ENCODE data around the gene FAT1.
"Not testable (repeated sequence)": the region's sequence is repeated elsewhere in the genome, so short reads cannot be mapped to it uniquely, and the experiment has no call there.

FAT1 gene

GRCh38 chr4:186765138-186765537, 41.5 kb upstream of the FAT1 start:
- Histone ChIP-seq H3K9me2 (replicated peaks; ENCODE audit: control insufficient read depth, low read length) (no peaks in the 10 kb centered on the region), H3K9me3 (ENCODE audit: control insufficient read depth, insufficient read depth, low read length) (no peaks in the 10 kb centered on the region), H3K4me1 (ENCODE audit: control insufficient read depth, low read length) (no peaks in the 10 kb centered on the region), H3F3A (ENCODE audit: control insufficient read depth, insufficient read depth) (no peaks in the 10 kb centered on the region), H4K20me1 (ENCODE audit: control insufficient read depth, insufficient read depth, low read depth, low read length) (no peaks in the 10 kb centered on the region), H3K79me2 (ENCODE audit: control insufficient read depth, low read length) (no peaks in the 10 kb centered on the region), H3K27ac (ENCODE audit: low read depth, low read length) (no peak overlapping the region), H3K4me3 (ENCODE audit: low read length) (no peak overlapping the region), H3K27me3 (ENCODE audit: control insufficient read depth, low read length) (no peaks in the 10 kb centered on the region), H3K4me2 (ENCODE audit: low read length) (no peak overlapping the region), H3K36me3 (ENCODE audit: control insufficient read depth, low read length) (no peaks in the 10 kb centered on the region)
- TF ChIP-seq, protein P1, sequence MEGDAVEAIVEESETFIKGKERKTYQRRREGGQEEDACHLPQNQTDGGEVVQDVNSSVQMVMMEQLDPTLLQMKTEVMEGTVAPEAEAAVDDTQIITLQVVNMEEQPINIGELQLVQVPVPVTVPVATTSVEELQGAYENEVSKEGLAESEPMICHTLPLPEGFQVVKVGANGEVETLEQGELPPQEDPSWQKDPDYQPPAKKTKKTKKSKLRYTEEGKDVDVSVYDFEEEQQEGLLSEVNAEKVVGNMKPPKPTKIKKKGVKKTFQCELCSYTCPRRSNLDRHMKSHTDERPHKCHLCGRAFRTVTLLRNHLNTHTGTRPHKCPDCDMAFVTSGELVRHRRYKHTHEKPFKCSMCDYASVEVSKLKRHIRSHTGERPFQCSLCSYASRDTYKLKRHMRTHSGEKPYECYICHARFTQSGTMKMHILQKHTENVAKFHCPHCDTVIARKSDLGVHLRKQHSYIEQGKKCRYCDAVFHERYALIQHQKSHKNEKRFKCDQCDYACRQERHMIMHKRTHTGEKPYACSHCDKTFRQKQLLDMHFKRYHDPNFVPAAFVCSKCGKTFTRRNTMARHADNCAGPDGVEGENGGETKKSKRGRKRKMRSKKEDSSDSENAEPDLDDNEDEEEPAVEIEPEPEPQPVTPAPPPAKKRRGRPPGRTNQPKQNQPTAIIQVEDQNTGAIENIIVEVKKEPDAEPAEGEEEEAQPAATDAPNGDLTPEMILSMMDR (IDR thresholded peaks at IDR 0.05; ENCODE audit: low read depth, low read length, poor library complexity, severe bottlenecking), result no peak
- TF ChIP-seq EZH2phosphoT487 (IDR thresholded peaks at IDR 0.05; ENCODE audit: borderline replicate concordance, low read length), result no peak

DNA sequence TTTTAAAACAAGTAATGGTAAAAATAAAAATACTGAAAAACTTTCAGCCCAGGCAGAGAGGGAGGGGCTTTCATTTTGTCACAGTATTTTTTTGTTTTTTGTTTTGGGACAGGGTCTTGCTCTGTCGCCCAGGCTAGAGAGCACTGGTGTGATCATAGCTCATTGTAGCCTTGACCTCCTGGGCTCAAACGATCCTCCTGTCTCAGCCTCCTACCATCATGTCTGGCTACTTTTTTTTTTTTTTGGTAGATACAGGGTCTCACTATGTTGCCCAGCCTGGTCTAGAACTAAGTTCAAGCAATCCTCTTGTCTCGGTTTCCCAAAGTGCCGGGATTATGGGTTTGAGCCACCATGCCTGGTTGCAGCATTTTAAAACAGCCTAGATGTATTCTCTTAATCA, 40.8 kb upstream of the FAT1 start:
- no peak overlapping the region for H3K27ac ChIP-seq (ENCODE audit: low read depth, low read length)
- H3K9me3 ChIP-seq (ENCODE audit: control insufficient read depth, insufficient read depth, low read length), result no peaks in the 10 kb centered on the region
- no peak overlapping the region for H3K4me2 ChIP-seq (ENCODE audit: low read length)
- H3K79me2 ChIP-seq (ENCODE audit: control insufficient read depth, low read length), result no peaks in the 10 kb centered on the region
- no peaks in the 10 kb centered on the region for H3K36me3 ChIP-seq (ENCODE audit: control insufficient read depth, low read length)
- no peaks in the 10 kb centered on the region for H3F3A ChIP-seq (ENCODE audit: control insufficient read depth, insufficient read depth)
- no peak overlapping the region for H3K4me3 ChIP-seq (ENCODE audit: low read length)
- no peak for TF ChIP-seq EZH2phosphoT487 (IDR thresholded peaks at IDR 0.05; ENCODE audit: borderline replicate concordance, low read length)
- TF ChIP-seq, protein P1 (IDR thresholded peaks at IDR 0.05; ENCODE audit: low read depth, low read length, poor library complexity, severe bottlenecking), result no peak
- H3K4me1 ChIP-seq (ENCODE audit: control insufficient read depth, low read length), result no peaks in the 10 kb centered on the region
- H3K27me3 ChIP-seq (ENCODE audit: control insufficient read depth, low read length), result no peaks in the 10 kb centered on the region
- H3K9me2 ChIP-seq (replicated peaks; ENCODE audit: control insufficient read depth, low read length), result no peaks in the 10 kb centered on the region
- H4K20me1 ChIP-seq (ENCODE audit: control insufficient read depth, insufficient read depth, low read depth, low read length), result no peaks in the 10 kb centered on the region

DNA sequence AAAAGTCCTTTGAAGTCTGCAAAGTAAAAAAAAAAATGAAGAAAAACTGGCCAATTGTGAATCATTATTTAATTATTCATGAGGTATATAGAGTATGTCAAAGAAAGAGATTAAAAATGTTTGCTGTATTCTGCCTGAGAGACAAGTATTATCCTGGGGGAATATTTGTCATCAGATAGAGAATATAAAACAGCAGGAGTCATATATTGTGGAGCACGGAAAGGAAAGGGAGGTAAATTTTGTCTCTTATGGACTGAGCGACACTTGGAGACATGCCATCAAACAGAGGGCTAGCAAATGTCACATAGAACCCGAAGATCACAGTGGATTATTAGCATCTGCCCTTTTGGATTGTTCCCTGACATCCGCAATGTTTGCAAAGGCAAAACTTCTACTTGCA, 39.2 kb upstream of the FAT1 start:
- no peaks in the 10 kb centered on the region for H3K36me3 ChIP-seq (ENCODE audit: control insufficient read depth, low read length)
- no peaks in the 10 kb centered on the region for H3F3A ChIP-seq (ENCODE audit: control insufficient read depth, insufficient read depth)
- H3K9me3 ChIP-seq (ENCODE audit: control insufficient read depth, insufficient read depth, low read length), result no peaks in the 10 kb centered on the region
- H3K4me1 ChIP-seq (ENCODE audit: control insufficient read depth, low read length), result no peaks in the 10 kb centered on the region
- no peaks in the 10 kb centered on the region for H4K20me1 ChIP-seq (ENCODE audit: control insufficient read depth, insufficient read depth, low read depth, low read length)
- TF ChIP-seq EZH2phosphoT487 (IDR thresholded peaks at IDR 0.05; ENCODE audit: borderline replicate concordance, low read length), result no peak
- TF ChIP-seq, protein P1 (IDR thresholded peaks at IDR 0.05; ENCODE audit: low read depth, low read length, poor library complexity, severe bottlenecking), result no peak
- H3K9me2 ChIP-seq (replicated peaks; ENCODE audit: control insufficient read depth, low read length), result no peaks in the 10 kb centered on the region
- H3K4me3 ChIP-seq (ENCODE audit: low read length), result no peak overlapping the region
- no peak overlapping the region for H3K27ac ChIP-seq (ENCODE audit: low read depth, low read length)
- H3K79me2 ChIP-seq (ENCODE audit: control insufficient read depth, low read length), result no peaks in the 10 kb centered on the region
- H3K4me2 ChIP-seq (ENCODE audit: low read length), result no peak overlapping the region
- no peaks in the 10 kb centered on the region for H3K27me3 ChIP-seq (ENCODE audit: control insufficient read depth, low read length)

- no peak overlapping the region for H3K27ac ChIP-seq (ENCODE audit: low read depth, low read length)
- no peaks in the 10 kb centered on the region for H4K20me1 ChIP-seq (ENCODE audit: control insufficient read depth, insufficient read depth, low read depth, low read length)
- no peak overlapping the region for H3K4me3 ChIP-seq (ENCODE audit: low read length)
- H3K9me2 ChIP-seq (replicated peaks; ENCODE audit: control insufficient read depth, low read length), result no peaks in the 10 kb centered on the region
- H3K79me2 ChIP-seq (ENCODE audit: control insufficient read depth, low read length), result no peaks in the 10 kb centered on the region
- no peaks in the 10 kb centered on the region for H3K27me3 ChIP-seq (ENCODE audit: control insufficient read depth, low read length)
- TF ChIP-seq EZH2phosphoT487 (IDR thresholded peaks at IDR 0.05; ENCODE audit: borderline replicate concordance, low read length), result no peak
- TF ChIP-seq, protein P1 (IDR thresholded peaks at IDR 0.05; ENCODE audit: low read depth, low read length, poor library complexity, severe bottlenecking), result no peak
- no peak overlapping the region for H3K4me2 ChIP-seq (ENCODE audit: low read length)
- H3K9me3 ChIP-seq (ENCODE audit: control insufficient read depth, insufficient read depth, low read length), result no peaks in the 10 kb centered on the region
- H3K4me1 ChIP-seq (ENCODE audit: control insufficient read depth, low read length), result no peaks in the 10 kb centered on the region
- no peaks in the 10 kb centered on the region for H3F3A ChIP-seq (ENCODE audit: control insufficient read depth, insufficient read depth)
- no peaks in the 10 kb centered on the region for H3K36me3 ChIP-seq (ENCODE audit: control insufficient read depth, low read length)
Observed at GRCh38 chr4:186762361-186762760, 38.7 kb upstream of the FAT1 start.

GRCh38 chr4:186761956-186762355, 38.3 kb upstream of the FAT1 start:
- not testable (repeated sequence) for H3K4me1 ChIP-seq (ENCODE audit: control insufficient read depth, low read length); H3K27ac ChIP-seq (ENCODE audit: low read depth, low read length); H3K4me2 ChIP-seq (ENCODE audit: low read length)

More at GRCh38 chr4:186761956-186762355, 38.3 kb upstream of the FAT1 start:
- not testable (repeated sequence) for H4K20me1 ChIP-seq (ENCODE audit: control insufficient read depth, insufficient read depth, low read depth, low read length); H3F3A ChIP-seq (ENCODE audit: control insufficient read depth, insufficient read depth); H3K36me3 ChIP-seq (ENCODE audit: control insufficient read depth, low read length); H3K9me2 ChIP-seq (replicated peaks; ENCODE audit: control insufficient read depth, low read length); H3K4me3 ChIP-seq (ENCODE audit: low read length); H3K27me3 ChIP-seq (ENCODE audit: control insufficient read depth, low read length); H3K79me2 ChIP-seq (ENCODE audit: control insufficient read depth, low read length); H3K9me3 ChIP-seq (ENCODE audit: control insufficient read depth, insufficient read depth, low read length)

Measured in DOHH2 (cell line).